NCI-H748 (cell line): ENCODE measurements around the gene ADGRG1.
"Not testable (repeated sequence)": the region's sequence is repeated elsewhere in the genome, so short reads cannot be mapped to it uniquely, and the experiment has no call there.

Experiments used
- DNase-seq: peaks from one replicate; lab custom pipeline; 2025; ENCODE audit not compliant: unreplicated experiment; lab: John Stamatoyannopoulos, UW

Gene ADGRG1

DNA sequence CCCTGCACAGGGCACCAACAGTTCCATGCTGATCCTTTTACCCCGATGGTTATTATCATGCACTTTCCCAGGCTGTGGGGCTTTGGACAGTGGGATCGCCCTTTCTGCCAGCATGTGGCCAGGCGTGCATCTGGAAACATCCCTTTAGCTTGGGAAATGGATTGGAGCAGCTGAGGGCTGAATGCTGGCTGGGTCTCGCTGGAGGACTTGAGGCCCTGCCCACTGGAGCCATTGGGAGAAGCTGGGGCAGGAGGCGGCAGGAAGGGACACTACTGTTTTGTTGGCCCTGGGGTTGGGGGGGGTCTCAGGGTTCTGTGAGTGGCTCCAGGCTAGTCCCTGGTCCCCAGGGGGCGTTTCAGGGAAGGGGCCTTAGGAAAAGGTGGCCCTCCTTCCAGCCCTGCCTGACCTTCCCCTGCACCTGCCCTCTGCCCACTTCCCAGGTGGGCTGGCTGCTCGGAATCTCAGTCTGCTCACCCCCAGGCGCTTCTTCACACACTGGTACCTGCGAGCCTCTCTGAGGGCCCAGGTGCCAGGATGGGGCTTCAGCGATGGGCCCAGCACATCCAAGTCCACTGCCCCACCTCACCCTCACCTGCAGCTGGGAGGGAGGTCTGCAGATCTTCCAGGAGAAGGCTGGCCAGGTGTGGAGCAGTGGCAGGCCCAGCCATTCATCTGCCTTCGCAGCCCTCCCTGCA, 38.1 kb downstream of the ADGRG1 start:
- no peak for DNase-seq

DNA sequence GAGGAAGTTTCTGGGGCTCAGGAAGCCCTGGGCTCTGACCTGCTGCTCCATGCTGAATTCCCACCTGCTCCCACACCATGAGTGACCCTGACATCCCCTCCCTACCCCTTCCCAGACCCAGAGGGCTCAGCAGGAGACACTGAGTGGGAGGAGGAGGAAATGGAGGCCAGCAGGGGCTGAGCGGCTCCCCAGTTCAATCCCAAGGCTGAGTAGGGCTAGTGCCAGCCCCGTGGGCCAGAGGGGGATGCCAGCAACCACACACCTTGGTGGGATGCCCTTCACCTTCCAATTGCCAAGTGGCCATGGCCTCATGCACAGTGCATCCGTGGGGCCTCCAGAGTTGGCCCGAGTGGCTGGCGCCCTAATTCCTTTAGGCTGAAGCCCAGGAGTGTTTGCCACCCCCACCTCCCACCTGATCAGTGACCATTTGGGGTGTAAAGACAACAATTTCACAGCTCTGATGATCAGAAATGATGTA, 38.7 kb downstream of the ADGRG1 start:
- no peak for DNase-seq

DNA sequence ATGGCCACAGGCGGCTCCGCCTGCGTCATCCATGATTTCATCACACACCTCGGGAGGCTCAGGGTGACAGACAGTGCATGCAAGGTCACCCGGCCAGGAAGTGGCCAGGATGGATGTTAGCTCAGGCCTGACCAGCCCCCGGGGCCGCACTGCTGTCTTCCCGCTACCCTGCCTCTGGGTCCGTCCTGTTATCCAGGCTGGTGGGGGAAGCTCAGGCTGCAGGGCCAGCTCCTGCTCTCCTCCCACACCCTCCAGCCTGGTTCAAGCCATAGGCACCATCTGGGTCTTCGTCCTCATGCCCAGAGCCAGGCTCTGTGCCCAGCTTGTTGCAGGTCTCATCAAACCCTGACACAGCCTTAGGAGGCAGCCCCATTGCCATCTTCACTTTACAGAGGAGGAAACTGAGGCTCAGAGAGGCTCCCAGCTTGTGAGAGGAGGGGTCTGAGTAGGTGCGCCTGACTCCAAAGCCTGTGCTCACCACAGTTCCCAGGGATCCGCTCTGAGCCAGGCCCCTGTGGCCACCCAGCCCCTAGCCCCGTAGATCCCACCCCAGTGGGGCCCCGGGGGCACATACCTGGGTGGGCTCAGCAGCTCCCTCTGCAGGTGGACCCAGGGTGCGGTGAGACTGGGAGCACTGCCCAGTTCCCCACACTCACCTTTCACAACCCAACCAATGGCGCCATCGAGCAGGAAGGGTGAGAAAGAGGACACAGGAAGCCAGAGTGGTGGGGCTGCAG, 39.3 kb downstream of the ADGRG1 start:
- no peak for DNase-seq

DNA sequence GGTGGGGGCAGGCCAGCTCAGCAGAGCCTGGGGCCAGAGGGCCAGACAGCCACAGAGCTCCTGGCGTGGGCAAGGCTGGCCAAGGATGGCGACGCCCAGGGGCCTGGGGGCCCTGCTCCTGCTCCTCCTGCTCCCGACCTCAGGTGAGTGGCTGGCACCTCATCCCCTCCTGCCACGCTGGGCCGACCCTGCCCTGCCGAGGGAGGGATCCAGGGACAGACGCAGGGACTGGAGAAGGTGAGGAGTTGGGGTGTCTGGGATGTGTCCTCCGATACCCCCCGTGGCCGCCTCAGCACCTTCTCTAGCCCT, 39.8 kb downstream of the ADGRG1 start, which contains the start of gene ADGRG3:
Gene ADGRG3, plus strand, starts transcription at position 44 of the 309 bp plus-strand sequence. Its CDS starts 42 bp downstream, at position 86.
- no peak for DNase-seq

- no peak for DNase-seq
These were observed 40.4 kb downstream of the ADGRG1 start for GRCh38 chr16:57668630-57669475.

- DNase-seq = peak; percentile 1
These were observed 41.2 kb downstream of the ADGRG1 start for GRCh38 chr16:57669476-57670162.

GRCh38 chr16:57670196-57670595, 41.8 kb downstream of the ADGRG1 start:
- no peak for DNase-seq

- not testable (repeated sequence) for DNase-seq
These were observed 43.0 kb downstream of the ADGRG1 start for GRCh38 chr16:57671451-57671850.

DNA sequence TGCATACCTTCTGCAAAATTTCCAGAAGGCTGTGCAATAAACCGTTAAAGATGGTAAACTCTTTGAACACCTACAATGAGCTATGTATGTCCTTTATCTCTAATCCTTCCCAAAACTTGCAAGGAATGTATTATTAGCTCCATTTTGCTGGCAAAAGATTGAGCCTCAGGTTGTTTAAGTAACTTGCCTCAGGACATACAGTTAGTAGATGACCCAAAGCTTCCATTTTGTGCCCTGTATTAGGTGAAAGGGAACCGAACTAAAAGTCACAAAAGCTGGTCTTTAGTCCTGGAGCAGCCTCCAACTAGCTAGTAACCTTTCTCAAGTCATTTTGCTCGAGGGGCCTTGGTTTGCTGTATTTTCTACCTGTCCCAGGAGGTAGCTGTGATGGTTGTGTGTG, 44.0 kb downstream of the ADGRG1 start:
- DNase-seq = no peak

DNA sequence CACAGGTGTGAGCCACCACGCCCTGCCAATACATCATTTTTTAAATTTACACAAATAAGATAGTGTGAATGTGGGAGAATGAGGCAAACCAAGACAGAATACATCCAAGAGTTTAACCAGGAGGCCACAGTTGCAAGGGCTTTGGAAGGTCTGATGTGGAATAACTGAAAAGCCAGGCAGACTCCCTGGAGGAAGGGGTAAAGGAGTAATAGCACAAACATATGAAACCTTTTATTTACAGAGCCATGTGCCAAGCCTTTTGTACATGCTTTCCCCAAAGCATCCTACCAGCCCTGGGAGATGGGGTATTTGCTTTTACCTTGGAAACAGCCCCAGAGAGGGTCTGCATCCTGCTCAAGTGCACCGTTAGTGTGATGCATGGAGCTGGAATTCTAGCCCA, 44.4 kb downstream of the ADGRG1 start:
- no peak for DNase-seq

DNA sequence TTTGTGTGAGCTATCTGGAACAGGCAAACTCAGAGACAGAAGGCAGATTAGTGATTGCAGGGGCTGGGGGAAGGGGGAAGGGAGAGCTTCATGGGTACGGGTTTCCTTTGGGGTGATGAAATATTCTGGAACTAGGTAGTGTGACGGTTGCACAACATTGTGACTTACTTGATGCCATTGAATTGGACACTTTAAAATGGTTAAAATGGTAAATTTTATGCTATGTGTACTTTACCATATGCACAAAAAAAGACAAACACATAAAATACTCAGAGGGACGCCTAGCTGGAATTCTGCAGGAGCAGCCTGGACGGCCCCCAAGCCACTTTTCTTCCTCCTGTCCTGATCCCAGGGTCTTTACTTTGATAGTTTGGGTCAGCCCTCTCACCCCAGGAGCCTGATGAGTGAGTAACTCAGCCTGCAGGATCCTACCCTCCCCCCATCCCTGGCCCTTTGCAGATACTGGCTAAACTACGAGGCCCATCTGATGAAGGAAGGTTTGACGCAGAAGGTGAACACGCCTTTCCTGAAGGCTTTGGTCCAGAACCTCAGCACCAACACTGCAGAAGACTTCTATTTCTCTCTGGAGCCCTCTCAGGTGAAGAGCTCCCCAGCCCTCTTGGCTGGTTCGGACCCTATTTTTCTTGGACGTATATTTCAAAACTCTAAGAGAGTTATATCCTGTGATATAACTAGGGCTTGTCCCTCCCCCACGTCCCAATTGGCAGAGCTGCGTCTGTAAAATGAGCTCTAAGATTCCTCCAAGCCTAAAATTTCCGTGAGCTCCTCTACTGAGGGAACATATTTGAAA, 47.5 kb downstream of the ADGRG1 start:
- no peak for DNase-seq

DNA sequence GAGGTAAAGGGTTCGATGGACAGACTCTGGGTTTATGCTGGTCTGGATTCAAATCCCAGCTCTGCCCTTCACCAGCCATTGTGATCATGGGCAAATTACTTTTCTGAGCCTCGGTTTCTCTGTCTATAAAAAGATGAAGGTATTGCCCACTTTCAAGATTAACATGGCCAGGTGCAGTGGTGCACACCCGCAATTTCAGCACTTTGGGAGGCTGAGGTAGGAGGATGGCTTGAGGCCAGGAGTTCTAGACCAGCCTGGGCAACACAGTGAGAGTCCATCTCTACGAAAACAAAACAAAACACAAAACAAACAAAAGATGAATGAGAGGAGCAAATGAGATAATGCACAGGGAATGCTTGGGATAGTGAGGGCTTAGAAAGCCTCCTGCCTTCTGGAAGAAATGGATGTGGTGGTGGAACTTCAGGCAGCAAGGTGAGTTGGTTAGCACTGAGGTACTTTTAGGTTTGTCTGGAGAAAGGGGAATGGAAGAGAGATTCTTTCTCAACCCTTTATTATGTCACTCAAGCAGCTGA, 48.2 kb downstream of the ADGRG1 start:
- no peak for DNase-seq

GRCh38 chr16:57677622-57678369, 49.4 kb downstream of the ADGRG1 start:
- peak; percentile 1 for DNase-seq

GRCh38 chr16:57679016-57679415, 50.6 kb downstream of the ADGRG1 start:
- no peak for DNase-seq

DNA sequence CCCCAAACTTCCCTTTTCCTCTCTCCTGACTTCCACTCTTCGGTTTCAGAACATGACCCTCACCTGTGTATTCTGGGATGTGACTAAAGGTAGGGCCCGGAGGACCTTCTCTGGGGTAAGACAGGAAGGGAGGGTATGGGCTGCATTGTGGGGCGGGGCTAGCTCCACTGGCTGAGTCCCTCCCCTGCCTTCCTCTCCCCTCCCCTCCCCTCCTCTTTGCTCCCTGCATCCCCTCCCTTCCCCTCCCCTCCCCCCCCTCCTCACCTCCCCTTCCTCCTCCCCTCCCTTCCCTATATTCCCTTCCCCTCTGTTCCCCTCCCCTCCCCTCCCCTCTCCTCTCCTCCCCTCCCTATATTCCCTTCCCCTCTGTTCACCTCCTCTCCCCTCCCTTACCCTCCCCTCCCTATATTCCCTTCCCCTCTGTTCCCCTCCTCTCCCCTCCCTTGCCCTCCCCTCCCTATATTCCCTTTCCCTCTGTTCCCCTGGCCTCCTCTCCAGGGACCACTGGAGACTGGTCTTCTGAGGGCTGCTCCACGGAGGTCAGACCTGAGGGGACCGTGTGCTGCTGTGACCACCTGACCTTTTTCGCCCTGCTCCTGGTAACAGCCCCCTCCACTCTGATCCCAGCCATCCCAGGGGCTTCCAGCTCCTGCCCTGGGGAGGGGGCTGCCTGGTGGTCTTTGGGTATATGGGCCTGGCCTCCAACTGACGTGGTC, 51.5 kb downstream of the ADGRG1 start:
- no peak for DNase-seq

DNA sequence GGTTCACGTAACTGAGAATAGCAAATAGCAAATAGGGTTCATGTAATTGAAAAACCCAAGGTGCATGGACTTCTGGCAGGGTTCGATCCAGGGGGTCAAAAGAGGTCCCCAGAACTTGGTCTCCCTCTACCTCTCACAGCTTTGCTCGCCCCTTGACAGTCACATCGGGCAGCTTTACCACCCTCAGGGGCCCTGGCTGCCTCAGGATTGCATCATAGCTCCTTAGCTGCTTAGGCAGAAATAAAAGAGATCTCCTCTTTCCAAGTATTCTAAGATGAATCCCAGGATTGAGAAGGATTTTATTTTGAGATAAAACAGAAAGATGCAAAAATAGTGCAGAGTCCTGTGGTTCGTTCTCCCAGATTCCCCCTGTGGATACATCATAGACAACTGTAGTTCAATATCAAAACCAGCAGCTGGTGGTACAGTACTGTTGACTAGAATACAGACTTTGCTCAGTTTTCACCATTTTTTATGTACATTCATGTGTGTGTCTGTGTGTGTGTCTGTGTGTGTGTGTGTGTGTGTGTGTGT, 52.5 kb downstream of the ADGRG1 start:
- no peak for DNase-seq

DNA sequence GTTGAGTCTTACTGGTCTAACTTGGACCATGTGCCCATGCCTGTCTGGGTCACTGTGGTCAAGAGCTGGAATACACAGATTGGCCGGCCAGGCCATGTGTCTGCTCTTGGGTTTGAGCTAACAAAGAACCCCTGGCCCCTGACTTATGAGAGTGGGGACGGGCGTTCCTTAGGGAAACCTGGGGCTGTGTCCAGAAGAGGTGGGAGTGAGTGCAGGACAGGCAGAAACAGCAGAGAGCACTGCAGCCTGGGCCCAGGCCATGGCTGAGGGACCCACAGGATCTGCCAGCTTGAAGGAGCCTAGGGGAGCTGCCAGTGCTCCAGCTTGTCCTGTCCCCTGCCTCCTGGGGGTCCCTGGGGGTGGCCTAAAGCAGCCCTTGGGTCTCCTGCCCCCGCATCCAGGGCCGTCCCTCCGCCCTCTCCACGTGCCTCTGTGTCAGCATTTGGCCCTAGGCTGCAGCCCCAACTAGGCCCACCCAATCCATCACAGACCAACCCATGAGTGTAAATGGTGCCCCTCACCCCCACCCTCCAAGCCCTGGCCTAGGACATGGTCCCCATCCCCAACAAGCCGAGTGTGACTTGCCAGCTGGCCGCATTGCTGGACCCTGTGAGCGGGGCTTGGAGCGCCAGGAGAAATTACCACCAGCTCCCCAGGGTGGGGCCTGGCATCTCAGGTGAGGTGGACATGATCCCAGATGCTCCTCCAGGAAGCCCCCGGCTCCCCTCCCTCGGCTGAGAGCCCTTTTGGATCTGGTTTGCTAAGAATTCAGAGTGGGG, 53.7 kb downstream of the ADGRG1 start:
- no peak for DNase-seq
